IMR-90 (cell line): ENCODE measurements around the gene CNOT6.

Source experiments
- CHD1 ChIP-seq: IDR thresholded peaks from 2 replicates; pipeline ENCODE4 v1.6.1; 2012; ENCODE audit warnings: low read depth, low read length, improper control_type of control experiment
- MXI1 ChIP-seq: IDR thresholded peaks from 2 replicates; pipeline ENCODE4 v1.6.1; 2012; ENCODE audit warnings: low read depth, mild to moderate bottlenecking, low read length, moderate library complexity, borderline replicate concordance
- NFE2L2 ChIP-seq: fragments of 150-350 bp; IDR thresholded peaks from 2 replicates; pipeline ENCODE4 v1.6.1; 2016; ENCODE audit warnings: low read depth, mild to moderate bottlenecking, low read length
- POLR2A ChIP-seq: IDR thresholded peaks from 2 replicates; pipeline ENCODE4 v1.6.1; 2012; ENCODE audit warnings: mild to moderate bottlenecking, low read depth, low read length
- RAD21 ChIP-seq: IDR thresholded peaks from 2 replicates; pipeline ENCODE4 v1.6.1; 2012; ENCODE audit warnings: low read length, improper control_type of control experiment
- RCOR1 ChIP-seq: IDR thresholded peaks from 2 replicates; pipeline ENCODE4 v1.6.1; 2012; ENCODE audit warnings: mild to moderate bottlenecking, low read length, improper control_type of control experiment; ENCODE audit not compliant: insufficient replicate concordance
- SMC3 ChIP-seq: fragments of 150-350 bp; IDR thresholded peaks from 2 replicates; pipeline ENCODE4 v1.6.1; 2016; ENCODE audit warnings: low read depth, mild to moderate bottlenecking, antibody characterized with exemption, low read length, moderate library complexity
- TF ChIP-seq, protein P1 (sequence below): conservative IDR thresholded peaks from 2 replicates; pipeline ENCODE4 v1.5.1; 2012; ENCODE audit warnings: mild to moderate bottlenecking, low read depth, low read length, improper control_type of control experiment
- TF ChIP-seq, protein P2 (sequence below): fragments of 150-350 bp; IDR thresholded peaks from 2 replicates; pipeline ENCODE4 v1.6.1; 2017; ENCODE audit warnings: mild to moderate bottlenecking, antibody characterized with exemption, low read length, low read depth

DNA sequence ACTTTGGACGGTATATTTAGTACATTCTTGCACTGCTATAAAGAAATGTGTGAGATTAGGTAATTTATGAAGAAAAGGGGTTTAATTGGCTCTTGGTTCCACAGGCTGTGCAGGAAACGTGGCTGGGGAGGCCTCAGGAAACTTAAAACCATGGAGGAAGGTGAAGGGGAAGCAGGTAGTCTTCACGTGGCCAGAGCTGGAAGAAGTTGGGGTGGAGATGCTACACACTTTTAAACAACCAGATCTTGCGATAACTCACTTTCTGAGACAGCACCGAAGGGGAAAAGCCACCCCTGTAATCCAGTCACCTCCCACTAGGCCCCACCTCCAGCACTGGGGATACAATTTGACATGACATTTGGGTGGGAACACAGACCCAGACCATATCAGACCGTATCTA lies 13.5 kb downstream of the CNOT6 start:
- TF ChIP-seq CHD1 (no peak), RAD21 (no peak), RCOR1 (no peak), NFE2L2 (no peak), POLR2A (no peak), SMC3 (no peak), MXI1 (no peak)
- TF ChIP-seq, protein P1, sequence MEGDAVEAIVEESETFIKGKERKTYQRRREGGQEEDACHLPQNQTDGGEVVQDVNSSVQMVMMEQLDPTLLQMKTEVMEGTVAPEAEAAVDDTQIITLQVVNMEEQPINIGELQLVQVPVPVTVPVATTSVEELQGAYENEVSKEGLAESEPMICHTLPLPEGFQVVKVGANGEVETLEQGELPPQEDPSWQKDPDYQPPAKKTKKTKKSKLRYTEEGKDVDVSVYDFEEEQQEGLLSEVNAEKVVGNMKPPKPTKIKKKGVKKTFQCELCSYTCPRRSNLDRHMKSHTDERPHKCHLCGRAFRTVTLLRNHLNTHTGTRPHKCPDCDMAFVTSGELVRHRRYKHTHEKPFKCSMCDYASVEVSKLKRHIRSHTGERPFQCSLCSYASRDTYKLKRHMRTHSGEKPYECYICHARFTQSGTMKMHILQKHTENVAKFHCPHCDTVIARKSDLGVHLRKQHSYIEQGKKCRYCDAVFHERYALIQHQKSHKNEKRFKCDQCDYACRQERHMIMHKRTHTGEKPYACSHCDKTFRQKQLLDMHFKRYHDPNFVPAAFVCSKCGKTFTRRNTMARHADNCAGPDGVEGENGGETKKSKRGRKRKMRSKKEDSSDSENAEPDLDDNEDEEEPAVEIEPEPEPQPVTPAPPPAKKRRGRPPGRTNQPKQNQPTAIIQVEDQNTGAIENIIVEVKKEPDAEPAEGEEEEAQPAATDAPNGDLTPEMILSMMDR: no peak
- TF ChIP-seq, protein P2, sequence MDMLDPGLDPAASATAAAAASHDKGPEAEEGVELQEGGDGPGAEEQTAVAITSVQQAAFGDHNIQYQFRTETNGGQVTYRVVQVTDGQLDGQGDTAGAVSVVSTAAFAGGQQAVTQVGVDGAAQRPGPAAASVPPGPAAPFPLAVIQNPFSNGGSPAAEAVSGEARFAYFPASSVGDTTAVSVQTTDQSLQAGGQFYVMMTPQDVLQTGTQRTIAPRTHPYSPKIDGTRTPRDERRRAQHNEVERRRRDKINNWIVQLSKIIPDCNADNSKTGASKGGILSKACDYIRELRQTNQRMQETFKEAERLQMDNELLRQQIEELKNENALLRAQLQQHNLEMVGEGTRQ: no peak
